Posterior cingulate gyrus (tissue), 11 donors: ENCODE results near the gene RIMS1.

Experiments
- DNase-seq, 10 donors: peaks; one replicate each; pipeline versions ENCODE4 v3.0.0 to v3.0.0-alpha.2; 2020 to 2021; ENCODE audit warnings: mixed read lengths in 3 of 10
- intact Hi-C: fragments of 100-400 bp; cut with DNase I; formaldehyde crosslinking; loops from one replicate; pipeline ENCODE4 v1.15.1; 2023

The RIMS1 gene

GRCh38 chr6:72083976-72084375, 197.6 kb downstream of the RIMS1 start:
- DNase-seq: no peak
- intact Hi-C loops: loop anchor here (2.0 to 10.0 kb wide), 3 partner anchors 459 to 699 kb away; no protein-coding TSS in a partner anchor

- DNase-seq: no peak
Observed at GRCh38 chr6:72084992-72085569, 198.7 kb downstream of the RIMS1 start.

GRCh38 chr6:72094506-72094905, 208.2 kb downstream of the RIMS1 start:
- DNase-seq: no peak
- intact Hi-C loops: no loop called here

More at GRCh38 chr6:72084992-72085569, 198.7 kb downstream of the RIMS1 start:
- intact Hi-C loops: loop anchor here (2.0 to 10.0 kb wide), 3 partner anchors 460 to 700 kb away; no protein-coding TSS in a partner anchor

GRCh38 chr6:72102561-72102960, 216.2 kb downstream of the RIMS1 start:
- intact Hi-C loops: no loop called here
- DNase-seq: no peak

GRCh38 chr6:72111611-72112010, 225.3 kb downstream of the RIMS1 start:
- intact Hi-C loops: no loop called here
- no peak for DNase-seq

- no peak for DNase-seq
- intact Hi-C loops: no loop called here
Observed at GRCh38 chr6:72130327-72130726, 244.0 kb downstream of the RIMS1 start.

GRCh38 chr6:72132427-72132826, 246.1 kb downstream of the RIMS1 start:
- intact Hi-C loops: no loop called here
- no peak for DNase-seq

GRCh38 chr6:72132851-72133250, 246.5 kb downstream of the RIMS1 start:
- intact Hi-C loops: no loop called here
- DNase-seq: no peak

GRCh38 chr6:72133324-72133723, 247.0 kb downstream of the RIMS1 start:
- intact Hi-C loops: no loop called here
- DNase-seq: no peak

- intact Hi-C loops: no loop called here
- no peak for DNase-seq
Observed at GRCh38 chr6:72140795-72141194, 254.4 kb downstream of the RIMS1 start.

GRCh38 chr6:72149715-72150114, 263.4 kb downstream of the RIMS1 start:
- DNase-seq: peak in 1 of 10 donors; percentile 35
- intact Hi-C loops: no loop called here

GRCh38 chr6:72151742-72152141, 265.4 kb downstream of the RIMS1 start:
- intact Hi-C loops: no loop called here
- no peak for DNase-seq

- intact Hi-C loops: no loop called here
- no peak for DNase-seq
Observed at GRCh38 chr6:72175916-72176315, 289.6 kb downstream of the RIMS1 start.

GRCh38 chr6:72182337-72183246, 296.2 kb downstream of the RIMS1 start:
- DNase-seq: peak; percentile 22 to 94 (median 52)
- intact Hi-C loops: no loop called here

- DNase-seq: no peak
- intact Hi-C loops: no loop called here
Observed at GRCh38 chr6:72203983-72204382, 317.6 kb downstream of the RIMS1 start.

GRCh38 chr6:72205500-72205899, 319.1 kb downstream of the RIMS1 start:
- DNase-seq: no peak
- intact Hi-C loops: no loop called here

- no peak for DNase-seq
- intact Hi-C loops: no loop called here
Observed at GRCh38 chr6:72206606-72207005, 320.3 kb downstream of the RIMS1 start.

GRCh38 chr6:72212686-72213085, 326.3 kb downstream of the RIMS1 start:
- intact Hi-C loops: no loop called here
- peak in 1 of 10 donors; percentile 37 for DNase-seq

- intact Hi-C loops: no loop called here
Observed at GRCh38 chr6:72213654-72214053, 327.3 kb downstream of the RIMS1 start.

GRCh38 chr6:72216222-72217068, 330.1 kb downstream of the RIMS1 start:
- DNase-seq: no peak
- intact Hi-C loops: no loop called here

More at GRCh38 chr6:72213654-72214053, 327.3 kb downstream of the RIMS1 start:
- no peak for DNase-seq

GRCh38 chr6:72217626-72218025, 331.3 kb downstream of the RIMS1 start:
- no peak for DNase-seq
- intact Hi-C loops: no loop called here
